Measurements from ENCODE around the gene WDR7. TPM values are rescaled to one million over a fixed set of nuclear protein-coding genes. Genes with fewer than 3 reads are reported as not detected.

WDR7 gene
- total RNA-seq, 1 experiment from 2014 or later = 11.5 TPM

- H3K9me2 ChIP-seq (ENCODE audit: insufficient read depth) = no peaks in the 10 kb centered on the region
- BruUV-seq (replicated peaks) = no TSS peak
- no peak overlapping the region for H3K4me2 ChIP-seq (ENCODE audit: low read length)
- intact Hi-C loops (cut with micrococcal nuclease) = no loop called here
- H3K27me3 ChIP-seq (ENCODE audit: insufficient read depth, low read length) = no peaks in the 10 kb centered on the region
- H4K20me1 ChIP-seq (ENCODE audit: insufficient read depth) = no peaks in the 10 kb centered on the region
- H3K4me3 ChIP-seq (replicated peaks in 1 of 2; ENCODE audit: low read depth in 1 of 2, low read length in 2 of 2) = no peak overlapping the region
- no peak overlapping the region for H3K27ac ChIP-seq (ENCODE audit: low read depth, low read length)
- no peaks in the 10 kb centered on the region for H3K36me3 ChIP-seq (ENCODE audit: control insufficient read depth in 1 of 2, insufficient read depth in 2 of 2, low read length in 2 of 2)
- H3K79me2 ChIP-seq (ENCODE audit: insufficient read depth, low read length) = no peaks in the 10 kb centered on the region
- ChIA-PET CTCF (no interaction called here), RAD21 (ENCODE audit: low non-redundant PET in 1 of 2, low total read pairs in 2 of 2, uncharacterized antibody in 2 of 2, unreplicated experiment in 2 of 2) (no interaction called here), POLR2A (no interaction called here)
- H3K9ac ChIP-seq (ENCODE audit: low read length) = no peak overlapping the region
- DNase-seq (ENCODE audit: low read depth, low spot score) (no peak), ATAC-seq (no peak)
- TF ChIP-seq FOSL1 (IDR thresholded peaks at IDR 0.05; ENCODE audit: low read depth) (no peak), ZBTB33 (IDR thresholded peaks at IDR 0.05; ENCODE audit: extremely low read depth, insufficient replicate concordance, low read length) (no peak), JUND (IDR thresholded peaks at IDR 0.05) (no peak), POLR2AphosphoS5 (IDR thresholded peaks at IDR 0.05; ENCODE audit: low read depth, low read length) (no peak), RAD21 (IDR thresholded peaks at IDR 0.05; ENCODE audit: low read depth) (no peak), ATF3 (IDR thresholded peaks at IDR 0.05) (no peak), SP1 (IDR thresholded peaks at IDR 0.05; ENCODE audit: low read depth) (no peak), TCF7L2 (IDR thresholded peaks at IDR 0.05; ENCODE audit: borderline replicate concordance, extremely low read depth, insufficient read depth, insufficient read length) (no peak), EZH2 (IDR thresholded peaks at IDR 0.05) (no peak), ZNF274 (IDR thresholded peaks at IDR 0.05; ENCODE audit: low read depth, low read length) (no peak), ELF1 (IDR thresholded peaks at IDR 0.05; ENCODE audit: borderline replicate concordance, low read depth) (no peak), REST (IDR thresholded peaks at IDR 0.05; ENCODE audit: low read depth) (no peak)
- H3K4me1 ChIP-seq (ENCODE audit: control insufficient read depth in 1 of 2, insufficient read depth in 2 of 2, low read length in 2 of 2) = no peaks in the 10 kb centered on the region
- H3K9me3 ChIP-seq (ENCODE audit: control insufficient read depth in 1 of 2, insufficient read depth in 1 of 2, low read depth in 1 of 2, low read length in 2 of 2) = no peaks in the 10 kb centered on the region
- H2AFZ ChIP-seq (ENCODE audit: low read depth, low read length, poor library complexity, severe bottlenecking) = no peak overlapping the region
These were observed 275.6 kb downstream of the WDR7 start for GRCh38 chr18:56926734-56927133.
